OCI-LY1 (cell line): ENCODE data around the gene F5.

ENCODE experiments used
- EZH2 ChIP-seq: fragments of 200-600 bp; sonication (generic), shearing (Covaris generic); IDR thresholded peaks from 2 replicates; pipeline ENCODE4 v1.8.0; 2017; ENCODE audit warnings: borderline replicate concordance, mixed run types, mild to moderate bottlenecking, antibody characterized with exemption, low read length, moderate library complexity, mixed read lengths
- TF ChIP-seq, protein P1 (sequence below): fragments of 200-600 bp; sonication (generic), shearing (Covaris generic); IDR thresholded peaks from 2 replicates; pipeline ENCODE4 v1.5.1; 2017; ENCODE audit warnings: mild to moderate bottlenecking, antibody characterized with exemption, low read length, moderate library complexity, mixed read lengths

DNA sequence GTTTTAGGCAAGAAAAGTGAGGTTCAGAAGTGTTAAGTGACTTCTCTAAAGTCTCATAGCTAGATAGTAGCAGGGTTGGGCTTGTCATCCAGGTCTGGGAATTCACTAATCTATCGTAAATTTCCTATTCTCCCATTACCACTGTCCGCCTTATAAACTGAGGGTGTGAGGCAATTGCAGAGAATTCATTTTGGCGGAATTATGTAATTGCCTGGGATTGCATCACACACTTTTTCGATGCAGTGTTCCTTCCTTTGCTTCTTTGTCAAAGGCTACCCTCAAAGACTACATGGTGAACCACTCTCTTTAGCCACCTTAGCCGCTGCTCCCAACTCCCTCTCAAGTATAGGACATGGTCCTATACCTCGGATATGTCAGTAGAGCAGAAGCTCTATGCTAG, 24.6 kb upstream of the F5 start:
- TF ChIP-seq, protein P1, sequence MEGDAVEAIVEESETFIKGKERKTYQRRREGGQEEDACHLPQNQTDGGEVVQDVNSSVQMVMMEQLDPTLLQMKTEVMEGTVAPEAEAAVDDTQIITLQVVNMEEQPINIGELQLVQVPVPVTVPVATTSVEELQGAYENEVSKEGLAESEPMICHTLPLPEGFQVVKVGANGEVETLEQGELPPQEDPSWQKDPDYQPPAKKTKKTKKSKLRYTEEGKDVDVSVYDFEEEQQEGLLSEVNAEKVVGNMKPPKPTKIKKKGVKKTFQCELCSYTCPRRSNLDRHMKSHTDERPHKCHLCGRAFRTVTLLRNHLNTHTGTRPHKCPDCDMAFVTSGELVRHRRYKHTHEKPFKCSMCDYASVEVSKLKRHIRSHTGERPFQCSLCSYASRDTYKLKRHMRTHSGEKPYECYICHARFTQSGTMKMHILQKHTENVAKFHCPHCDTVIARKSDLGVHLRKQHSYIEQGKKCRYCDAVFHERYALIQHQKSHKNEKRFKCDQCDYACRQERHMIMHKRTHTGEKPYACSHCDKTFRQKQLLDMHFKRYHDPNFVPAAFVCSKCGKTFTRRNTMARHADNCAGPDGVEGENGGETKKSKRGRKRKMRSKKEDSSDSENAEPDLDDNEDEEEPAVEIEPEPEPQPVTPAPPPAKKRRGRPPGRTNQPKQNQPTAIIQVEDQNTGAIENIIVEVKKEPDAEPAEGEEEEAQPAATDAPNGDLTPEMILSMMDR = no peak
- no peak for TF ChIP-seq EZH2
